H1 (cell line): ENCODE results near the gene UBE2V1. TPM values are rescaled to one million over a fixed set of nuclear protein-coding genes. Genes with fewer than 3 reads are reported as not detected.
A peak's percentile ranks its signal among the peaks of the same experiment; 100 is the strongest.

ENCODE experiments used
- CTCF ChIA-PET: fragments of 300-600 bp; sonication (Branson Sonifier 250); formaldehyde crosslinking; loops from one replicate; lab custom pipeline; 2021; ENCODE audit not compliant: partially characterized antibody; lab: Charles Lee
- POLR2A ChIA-PET: fragments of 300-600 bp; sonication (Branson Sonifier 250); formaldehyde crosslinking; loops from one replicate; lab custom pipeline; 2021; ENCODE audit warnings: inconsistent platforms; ENCODE audit not compliant: partially characterized antibody; lab: Charles Lee
- DNase-seq, 2 experiments: peaks; one replicate each; pipeline versions ENCODE4 v3.0.0 to v3.0.0-alpha.2; 2010 to 2022; ENCODE audit warnings: low spot score in 2 of 2, low read depth in 1 of 2, mixed read lengths in 1 of 2
- FAIRE-seq: peaks from 2 replicates; lab custom pipeline; 2011; peaks lifted over from hg19 to GRCh38; lab: Jason Lieb, UNC
- H2AFZ ChIP-seq: 2 replicates; pipeline ENCODE4 v1.8.1; 2012; ENCODE audit warnings: low read length, inconsistent platforms
- H2AK5ac ChIP-seq: 2 replicates; pipeline ENCODE4 v1.6.1; 2013; ENCODE audit warnings: low read depth, low read length
- H2BK120ac ChIP-seq: replicated peaks from 2 replicates; pipeline ENCODE3; 2013; ENCODE audit warnings: low read depth, low read length, inconsistent platforms
- H2BK12ac ChIP-seq: 2 replicates; pipeline ENCODE4 v1.6.1; 2013; ENCODE audit warnings: low read depth, low read length
- H2BK15ac ChIP-seq: 2 replicates; pipeline ENCODE4 v1.6.1; 2013; ENCODE audit warnings: low read length
- H2BK20ac ChIP-seq: 2 replicates; pipeline ENCODE4 v1.6.1; 2013; ENCODE audit warnings: low read length
- H2BK5ac ChIP-seq: 2 replicates; pipeline ENCODE4 v1.6.1; 2013; ENCODE audit warnings: low read depth, low read length
- H3K14ac ChIP-seq: 2 replicates; pipeline ENCODE4 v1.6.1; 2013; ENCODE audit warnings: inconsistent platforms; ENCODE audit not compliant: insufficient read length
- H3K18ac ChIP-seq: 2 replicates; pipeline ENCODE4 v1.6.1; 2013; ENCODE audit warnings: low read length; ENCODE audit errors: extremely low read depth
- H3K23ac ChIP-seq: 2 replicates; pipeline ENCODE4 v1.6.1; 2013; ENCODE audit warnings: inconsistent platforms; ENCODE audit not compliant: insufficient read length
- H3K23me2 ChIP-seq: 2 replicates; pipeline ENCODE4 v1.6.1; 2013; ENCODE audit warnings: low read depth, low read length
- H3K27ac ChIP-seq: 2 replicates; pipeline ENCODE4 v1.6.1; 2011; ENCODE audit warnings: low read depth, low read length, inconsistent platforms
- H3K27me3 ChIP-seq, 4 experiments: replicated peaks in 1 of 4; 1 replicate in 1 of 4; 2 replicates in 3 of 4; pipeline versions ENCODE4 v1.6.1 to v1.8.1; 2011 to 2013; ENCODE audit warnings: low read length in 3 of 4, mild to moderate bottlenecking in 3 of 4, inconsistent platforms in 2 of 4, mixed read lengths in 2 of 4, moderate library complexity in 1 of 4; ENCODE audit not compliant: control insufficient read depth in 3 of 4, insufficient read depth in 3 of 4; ENCODE audit errors: extremely low read depth in 1 of 4
- H3K36me3 ChIP-seq, 4 experiments: 2 replicates each; pipeline versions ENCODE4 v1.6.1 to v1.8.1; 2011 to 2013; ENCODE audit warnings: mild to moderate bottlenecking in 4 of 4, low read length in 3 of 4, moderate library complexity in 2 of 4, control low read depth in 1 of 4, inconsistent platforms in 1 of 4; ENCODE audit not compliant: insufficient read depth in 4 of 4, control insufficient read depth in 2 of 4
- H3K4ac ChIP-seq: replicated peaks from 2 replicates; pipeline ENCODE3; 2013; ENCODE audit warnings: low read length, low read depth, mixed read lengths, inconsistent platforms; ENCODE audit not compliant: insufficient read length
- H3K4me1 ChIP-seq, 4 experiments: replicated peaks in 1 of 4; 1 replicate in 1 of 4; 2 replicates in 3 of 4; pipeline versions ENCODE4 v1.6.1 to v1.8.1; 2011 to 2013; ENCODE audit warnings: low read length in 3 of 4, inconsistent platforms in 2 of 4, mixed read lengths in 1 of 4; ENCODE audit not compliant: insufficient read depth in 4 of 4, control insufficient read depth in 3 of 4
- H3K4me2 ChIP-seq, 2 experiments: 2 replicates each; pipeline versions ENCODE4 v1.6.1 to v1.8.1; 2011 to 2013; ENCODE audit warnings: low read depth in 2 of 2, low read length in 2 of 2, control low read depth in 1 of 2, inconsistent platforms in 1 of 2, mild to moderate bottlenecking in 1 of 2; ENCODE audit not compliant: insufficient read depth in 1 of 2
- H3K4me3 ChIP-seq, 4 experiments: fragments of 200-600, 300-600 bp in 1 of 4; sonication (generic), shearing (Covaris generic), sonication (Bioruptor Twin) in 1 of 4; 2 replicates each; pipeline versions ENCODE4 v1.5.1 to v1.8.1; 2011 to 2016; ENCODE audit warnings: low read length in 4 of 4, low read depth in 3 of 4, control low read depth in 2 of 4, inconsistent platforms in 2 of 4, mild to moderate bottlenecking in 2 of 4, mixed read lengths in 1 of 4, moderate library complexity in 1 of 4; ENCODE audit not compliant: insufficient read depth in 2 of 4; ENCODE audit errors: extremely low read depth in 1 of 4
- H3K56ac ChIP-seq: replicated peaks from 2 replicates; pipeline ENCODE3; 2013; ENCODE audit warnings: low read depth, mild to moderate bottlenecking, mixed read lengths, low read length, inconsistent platforms; ENCODE audit not compliant: insufficient read length
- H3K79me1 ChIP-seq: 2 replicates; pipeline ENCODE4 v1.6.1; 2013; ENCODE audit warnings: low read depth, low read length, control low read depth
- H3K79me2 ChIP-seq, 2 experiments: 2 replicates each; pipeline versions ENCODE4 v1.6.1 to v1.8.1; 2012 to 2013; ENCODE audit warnings: low read length in 2 of 2, mild to moderate bottlenecking in 2 of 2, inconsistent platforms in 1 of 2; ENCODE audit not compliant: insufficient read depth in 2 of 2, control insufficient read depth in 1 of 2
- H3K9ac ChIP-seq, 4 experiments: replicated peaks in 1 of 4; 1 replicate in 1 of 4; 2 replicates in 3 of 4; pipeline versions ENCODE4 v1.6.1 to v1.8.1; 2011 to 2013; ENCODE audit warnings: low read depth in 3 of 4, low read length in 3 of 4, control low read depth in 2 of 4, mild to moderate bottlenecking in 2 of 4, moderate library complexity in 2 of 4, inconsistent platforms in 1 of 4; ENCODE audit errors: extremely low read depth in 1 of 4
- H3K9me3 ChIP-seq, 2 experiments: 2 replicates each; pipeline versions ENCODE4 v1.6.1 to v1.8.1; 2012 to 2013; ENCODE audit warnings: mild to moderate bottlenecking in 2 of 2, moderate library complexity in 2 of 2, control low read depth in 1 of 2, inconsistent platforms in 1 of 2, low read depth in 1 of 2, low read length in 1 of 2, mixed read lengths in 1 of 2; ENCODE audit not compliant: insufficient read depth in 2 of 2
- H4K20me1 ChIP-seq, 2 experiments: replicated peaks in 1 of 2; 2 replicates each; pipeline versions ENCODE3 to v1.8.1; 2011 to 2013; ENCODE audit warnings: inconsistent platforms in 2 of 2, low read length in 2 of 2, mild to moderate bottlenecking in 1 of 2; ENCODE audit not compliant: insufficient read depth in 2 of 2, control insufficient read depth in 1 of 2
- H4K5ac ChIP-seq: 2 replicates; pipeline ENCODE4 v1.6.1; 2013; ENCODE audit warnings: low read length, low read depth, mixed read lengths, inconsistent platforms; ENCODE audit not compliant: insufficient read length
- H4K8ac ChIP-seq: 2 replicates; pipeline ENCODE4 v1.8.0; 2013; ENCODE audit warnings: mild to moderate bottlenecking, moderate library complexity, low read length, inconsistent platforms; ENCODE audit not compliant: insufficient read depth; ENCODE audit errors: extremely low read depth
- H4K91ac ChIP-seq: replicated peaks from 2 replicates; pipeline ENCODE3; 2013; ENCODE audit warnings: low read length, mixed read lengths, inconsistent platforms; ENCODE audit not compliant: insufficient read length
- CHD2 ChIP-seq: IDR thresholded peaks from 2 replicates; pipeline ENCODE4 v1.6.1; 2012; ENCODE audit warnings: low read length, improper control_type of control experiment
- WGBS, 2 experiments: shearing (Covaris generic) in 1 of 2; methylation state at CpG; one replicate each; pipeline versions ENCODE4 v1.1.6 to v1.1.7; 2013 to 2015; ENCODE audit warnings: low lambda C conversion rate in 2 of 2, mixed read lengths in 2 of 2, inconsistent platforms in 1 of 2, low coverage in 1 of 2, missing lambda C conversion rate in 1 of 2; ENCODE audit not compliant: insufficient replicate concordance in 2 of 2, insufficient coverage in 1 of 2, insufficient read length in 1 of 2; ENCODE audit errors: extremely low coverage in 1 of 2, missing lambda C conversion rate in 1 of 2; 5-methylcytosine and 5-hydroxymethylcytosine counted together
- polyA plus RNA-seq, 7 experiments: library from polyadenylated mRNA; depleted of rRNA in 3 of 7; stranded (reverse) in 5 of 7; unstranded in 2 of 7; fragments of >200 nt in 5 of 7; fragments of 200-250 nt in 2 of 7; gene quantifications; 1 replicate in 5 of 7; 2 replicates in 1 of 7; 4 replicates in 1 of 7; pipeline versions ENCODE4 v1.2.1 to v1.2.3, GENCODE V29; 2011 to 2013; ENCODE audit warnings: missing spikeins in 2 of 7, mixed read lengths in 2 of 7
- total RNA-seq: library from RNA; stranded (reverse); fragmentation: NEBNext Ultra II Directional; extraction: Animal tissue kit (Norgen Biotek cat#: 25700); gene quantifications from 2 replicates; pipeline ENCODE4 v1.2.1, GENCODE V29; 2021

UBE2V1 gene
- total and polyA plus RNA-seq, 2 of the 8 experiments (the other 6 are each of a cell fraction or from before 2014, with no cell fraction given): 141 to 184 TPM

- no peak overlapping the region for H3K18ac ChIP-seq
- no peak overlapping the region for H3K23ac ChIP-seq
- POLR2A ChIA-PET: interaction anchor here (0.7 to 3.7 kb wide), 4 partner anchors 33 to 118 kb away, joined by 3 to 15 read pairs (median 3); partner anchors contain the start of gene SNAI1
- no peak for TF ChIP-seq CHD2
- TF ChIP-seq, all 59 proteins: peak for 0
- Histone ChIP-seq H2BK15ac (0 out of 2 replicates have a peak overlapping the region, but pooled peaks have one; percentile 5), H3K9ac (no peak overlapping the region), H3K4me3 (no peak overlapping the region), H2AFZ (no peak overlapping the region), H4K91ac (no peak overlapping the region), H4K5ac (no peak overlapping the region), H3K36me3 (no peaks in the 10 kb centered on the region), H3K23me2 (no peaks in the 10 kb centered on the region), H3K27ac (no peak overlapping the region), H3K4ac (no peak overlapping the region), H2BK120ac (no peak overlapping the region), H3K4me2 (no peak overlapping the region), H3K14ac (no peak overlapping the region), H2BK5ac (no peak overlapping the region), H2BK12ac (no peak overlapping the region), H3K27me3 (no peaks in the 10 kb centered on the region), H4K20me1 (no peaks in the 10 kb centered on the region), H3K56ac (no peak overlapping the region), H3K79me1 (no peaks in the 10 kb centered on the region), H3K79me2 (no peaks in the 10 kb centered on the region), H3K9me3 (no peaks in the 10 kb centered on the region), H2BK20ac (no peak overlapping the region), H3K4me1 (peaks cover 0 to 14% (median 5%) of the 10 kb centered on the region in 4 experiments; a peak in 4 of 7 replicates), H2AK5ac (no peak overlapping the region), H4K8ac (no peak overlapping the region)
- no peak for FAIRE-seq
- CTCF ChIA-PET: interaction anchor here (0.6 to 2.9 kb wide), 7 partner anchors 13 to 73 kb away, joined by 3 to 13 read pairs (median 5); no protein-coding TSS in a partner anchor
- WGBS, 2 experiments: 73% methylated on average over 6 of the region's 6 CpGs; no CpG with 5 or more reads in 1 of the 2 experiments
- DNase-seq: no peak
Measured at GRCh38 chr20:50038169-50038568, 74.8 kb downstream of the UBE2V1 start.
